ENCODE data around the gene CELSR2.
A peak's percentile ranks its signal among the peaks of the same experiment; 100 is the strongest.

The CELSR2 gene

GRCh38 chr1:109265016-109265415 lies 15.7 kb downstream of the CELSR2 start:
- no peak for DNase-seq

- DNase-seq = no peak
Observed at GRCh38 chr1:109265741-109266330, 16.5 kb downstream of the CELSR2 start.

- DNase-seq = no peak
Observed at GRCh38 chr1:109266965-109267364, 17.6 kb downstream of the CELSR2 start.

- DNase-seq = no peak
Observed at GRCh38 chr1:109267743-109268300, 18.5 kb downstream of the CELSR2 start.

- no peak for DNase-seq
Observed at GRCh38 chr1:109268431-109269211, 19.3 kb downstream of the CELSR2 start.

DNA sequence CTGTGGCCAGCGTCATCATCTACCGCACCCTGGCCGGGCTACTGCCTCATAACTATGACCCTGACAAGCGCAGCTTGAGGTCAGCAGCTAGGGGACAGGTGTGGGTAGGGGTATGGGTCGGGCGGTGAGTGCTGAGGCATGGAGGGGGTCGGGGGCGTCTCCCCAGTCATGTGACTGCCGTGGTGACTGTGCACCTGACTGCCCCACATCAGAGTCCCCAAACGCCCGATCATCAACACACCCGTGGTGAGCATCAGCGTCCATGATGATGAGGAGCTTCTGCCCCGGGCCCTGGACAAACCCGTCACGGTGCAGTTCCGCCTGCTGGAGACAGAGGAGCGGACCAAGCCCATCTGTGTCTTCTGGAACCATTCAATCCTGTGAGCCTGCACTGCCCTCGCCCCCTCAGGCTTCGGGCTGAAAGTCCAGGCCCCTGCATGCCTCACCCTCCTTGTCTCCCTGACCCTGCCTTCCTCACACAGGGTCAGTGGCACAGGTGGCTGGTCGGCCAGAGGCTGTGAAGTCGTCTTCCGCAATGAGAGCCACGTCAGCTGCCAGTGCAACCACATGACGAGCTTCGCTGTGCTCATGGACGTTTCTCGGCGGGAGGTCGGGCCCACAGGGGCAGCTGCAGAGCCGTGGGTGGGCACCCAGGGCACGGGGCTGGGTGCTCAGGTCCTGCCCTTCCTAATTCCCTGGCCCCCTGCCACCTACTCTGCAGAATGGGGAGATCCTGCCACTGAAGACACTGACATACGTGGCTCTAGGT lies 20.1 kb downstream of the CELSR2 start:
- no peak for DNase-seq

GRCh38 chr1:109269981-109270622 lies 20.8 kb downstream of the CELSR2 start:
- no peak for DNase-seq

GRCh38 chr1:109270623-109271317 lies 21.4 kb downstream of the CELSR2 start:
- no peak for DNase-seq

DNA sequence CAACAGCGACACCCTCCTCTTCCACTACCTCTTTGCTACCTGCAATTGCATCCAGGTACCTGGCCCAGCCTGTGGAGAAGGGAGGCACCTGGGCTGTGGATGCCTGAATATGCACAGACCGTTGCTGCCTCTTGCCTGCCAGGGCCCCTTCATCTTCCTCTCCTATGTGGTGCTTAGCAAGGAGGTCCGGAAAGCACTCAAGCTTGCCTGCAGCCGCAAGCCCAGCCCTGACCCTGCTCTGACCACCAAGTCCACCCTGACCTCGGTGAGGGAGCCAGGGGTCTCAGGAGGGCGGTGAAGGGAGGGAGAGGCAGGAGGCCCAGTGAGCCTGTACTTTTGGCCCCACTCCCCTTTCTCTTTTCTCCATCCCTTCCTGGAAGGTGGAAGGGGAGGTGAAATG lies 22.1 kb downstream of the CELSR2 start:
- DNase-seq = no peak

DNA sequence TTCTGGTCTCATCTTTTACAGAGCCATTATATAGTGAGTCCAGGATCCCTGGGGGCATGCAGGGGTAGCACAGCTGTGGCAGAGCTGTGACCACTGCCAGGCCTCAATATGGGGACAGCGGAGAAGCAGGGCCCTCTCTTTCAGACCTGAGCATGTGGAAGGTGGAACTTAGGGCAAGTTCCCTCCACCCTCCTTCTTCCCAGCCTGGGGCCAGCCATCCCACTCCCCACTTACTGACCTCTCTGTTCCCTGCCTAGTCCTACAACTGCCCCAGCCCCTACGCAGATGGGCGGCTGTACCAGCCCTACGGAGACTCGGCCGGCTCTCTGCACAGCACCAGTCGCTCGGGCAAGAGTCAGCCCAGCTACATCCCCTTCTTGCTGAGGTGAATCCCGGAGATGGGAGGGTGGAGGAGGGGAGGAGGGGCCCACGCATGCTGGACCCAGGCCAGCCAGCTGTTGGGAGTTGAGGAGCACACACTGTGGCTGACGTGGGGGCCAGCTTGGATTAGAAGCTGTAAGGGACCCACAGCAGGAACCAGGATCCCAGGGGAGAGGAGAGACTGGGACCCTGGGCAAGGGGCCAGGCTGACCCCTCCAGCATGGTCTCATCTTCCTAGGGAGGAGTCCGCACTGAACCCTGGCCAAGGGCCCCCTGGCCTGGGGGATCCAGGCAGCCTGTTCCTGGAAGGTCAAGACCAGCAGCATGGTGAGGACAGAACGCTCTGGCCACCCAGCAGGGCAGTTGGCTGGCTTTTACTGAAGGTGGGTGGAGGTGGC lies 22.9 kb downstream of the CELSR2 start:
- no peak for DNase-seq

GRCh38 chr1:109272831-109273547 lies 23.6 kb downstream of the CELSR2 start:
- DNase-seq = no peak

DNA sequence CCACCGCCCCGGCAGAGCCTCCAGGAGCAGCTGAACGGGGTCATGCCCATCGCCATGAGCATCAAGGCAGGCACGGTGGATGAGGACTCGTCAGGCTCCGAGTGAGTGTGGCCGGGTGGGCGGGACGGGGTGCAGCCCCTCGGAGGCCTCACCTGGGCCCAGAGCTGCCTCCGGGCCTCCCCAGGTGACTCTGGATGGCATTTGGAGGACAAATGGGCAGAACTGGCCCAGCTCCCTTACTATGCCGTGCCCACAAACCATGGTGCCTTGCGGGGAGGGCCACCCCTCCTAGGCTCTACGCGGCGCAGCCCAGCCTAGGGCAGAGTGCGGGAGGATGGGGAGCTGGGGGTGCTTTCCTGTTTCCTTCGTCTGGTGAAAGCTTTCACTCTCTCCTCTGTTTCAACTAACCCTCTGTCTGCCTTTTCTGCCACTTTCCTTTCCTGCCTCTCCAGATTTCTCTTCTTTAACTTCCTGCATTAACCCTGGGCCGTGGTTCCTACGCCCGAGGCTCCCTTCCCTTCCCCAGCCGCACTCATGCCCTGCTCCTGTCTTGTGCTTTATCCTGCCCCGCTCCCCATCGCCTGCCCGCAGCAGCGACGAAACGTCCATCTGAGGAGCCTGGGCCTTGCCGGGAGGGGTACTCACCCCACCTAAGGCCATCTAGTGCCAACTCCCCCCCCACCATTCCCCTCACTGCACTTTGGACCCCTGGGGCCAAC lies 24.4 kb downstream of the CELSR2 start:
- no peak for DNase-seq

DNA sequence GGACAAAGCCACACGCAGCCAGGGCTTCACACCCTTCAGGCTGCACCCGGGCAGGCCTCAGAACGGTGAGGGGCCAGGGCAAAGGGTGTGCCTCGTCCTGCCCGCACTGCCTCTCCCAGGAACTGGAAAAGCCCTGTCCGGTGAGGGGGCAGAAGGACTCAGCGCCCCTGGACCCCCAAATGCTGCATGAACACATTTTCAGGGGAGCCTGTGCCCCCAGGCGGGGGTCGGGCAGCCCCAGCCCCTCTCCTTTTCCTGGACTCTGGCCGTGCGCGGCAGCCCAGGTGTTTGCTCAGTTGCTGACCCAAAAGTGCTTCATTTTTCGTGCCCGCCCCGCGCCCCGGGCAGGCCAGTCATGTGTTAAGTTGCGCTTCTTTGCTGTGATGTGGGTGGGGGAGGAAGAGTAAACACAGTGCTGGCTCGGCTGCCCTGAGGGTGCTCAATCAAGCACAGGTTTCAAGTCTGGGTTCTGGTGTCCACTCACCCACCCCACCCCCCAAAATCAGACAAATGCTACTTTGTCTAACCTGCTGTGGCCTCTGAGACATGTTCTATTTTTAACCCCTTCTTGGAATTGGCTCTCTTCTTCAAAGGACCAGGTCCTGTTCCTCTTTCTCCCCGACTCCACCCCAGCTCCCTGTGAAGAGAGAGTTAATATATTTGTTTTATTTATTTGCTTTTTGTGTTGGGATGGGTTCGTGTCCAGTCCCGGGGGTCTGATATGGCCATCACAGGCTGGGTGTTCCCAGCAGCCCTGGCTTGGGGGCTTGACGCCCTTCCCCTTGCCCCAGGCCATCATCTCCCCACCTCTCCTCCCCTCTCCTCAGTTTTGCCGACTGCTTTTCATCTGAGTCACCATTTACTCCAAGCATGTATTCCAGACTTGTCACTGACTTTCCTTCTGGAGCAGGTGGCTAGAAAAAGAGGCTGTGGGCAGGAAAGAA lies 25.5 kb downstream of the CELSR2 start:
- no peak for DNase-seq

GRCh38 chr1:109275706-109276345 lies 26.5 kb downstream of the CELSR2 start:
- no peak for DNase-seq

DNA sequence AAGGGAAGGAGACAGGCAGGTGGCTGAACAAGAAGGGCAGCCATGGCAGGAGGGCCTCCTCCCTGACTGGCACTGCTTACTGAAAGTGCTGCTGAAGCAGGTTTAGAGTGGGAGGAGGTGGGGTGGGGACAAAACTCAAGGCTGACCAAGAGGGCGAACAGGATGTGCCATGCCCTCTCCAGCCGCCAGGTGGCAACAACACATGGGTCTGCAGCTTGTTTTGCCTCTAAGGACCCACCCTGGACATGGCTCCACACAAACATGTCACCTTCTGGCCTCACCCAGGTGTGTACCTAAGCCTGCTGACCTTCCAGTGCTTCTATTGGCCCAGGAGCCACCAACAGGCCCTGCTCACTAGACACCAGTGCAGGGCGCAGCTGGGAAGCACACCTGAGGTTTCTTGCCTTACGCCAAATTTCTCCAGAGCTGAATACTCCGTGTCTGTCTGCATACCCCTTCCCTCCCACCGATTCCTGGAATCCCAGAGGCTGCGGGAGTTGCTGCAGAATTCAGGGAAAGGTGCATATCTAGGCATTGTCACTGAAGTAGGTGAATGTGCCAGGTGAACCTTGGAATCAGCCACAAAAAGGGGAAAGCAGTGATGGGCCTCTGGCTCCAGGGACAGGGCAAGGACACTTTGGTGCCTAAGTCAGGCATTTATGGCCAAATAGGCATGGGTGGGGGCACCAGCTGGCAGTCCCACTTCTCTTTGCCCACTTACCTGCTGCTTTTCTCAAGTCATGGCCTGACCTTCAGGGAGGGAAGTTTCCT lies 28.3 kb downstream of the CELSR2 start:
- peak; percentile 50 for DNase-seq

DNA sequence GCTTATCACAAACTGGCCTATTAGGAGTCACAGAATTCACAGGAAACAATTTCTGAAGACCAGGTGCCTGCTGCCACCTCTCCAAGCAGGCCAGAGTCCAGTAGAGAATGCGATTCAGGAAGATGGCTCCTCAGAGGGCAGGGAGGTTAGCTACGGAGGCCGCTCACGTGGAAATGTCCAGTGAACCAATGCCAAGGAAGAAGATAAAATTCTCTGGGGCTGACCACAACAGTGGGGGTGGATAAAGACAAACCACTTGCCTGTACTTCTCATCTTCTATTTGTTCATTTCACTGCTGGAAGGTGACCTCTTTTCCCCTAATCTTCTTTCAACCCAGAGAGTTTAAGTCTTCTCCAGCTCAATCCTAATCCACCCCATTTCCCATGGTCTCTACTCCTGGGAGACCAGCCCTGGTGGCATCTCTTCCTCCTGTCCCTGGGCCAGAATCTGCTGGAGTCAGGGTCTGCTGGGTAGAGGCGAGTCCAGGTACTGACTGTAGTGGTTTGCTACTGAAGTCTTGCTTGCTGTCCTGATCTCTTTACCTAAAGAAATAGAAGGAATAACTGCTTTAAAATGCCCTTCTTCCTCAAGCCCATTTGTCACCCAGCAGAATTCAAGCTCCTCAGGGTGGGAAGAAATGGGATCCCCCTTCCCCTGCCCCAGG lies 30.4 kb downstream of the CELSR2 start:
- no peak for DNase-seq

- DNase-seq = no peak
Observed at GRCh38 chr1:109280862-109281261, 31.5 kb downstream of the CELSR2 start.
